CD14-positive monocyte (primary cell): ENCODE measurements around the gene PIP4K2C. TPM values are rescaled to one million over a fixed set of nuclear protein-coding genes. Genes with fewer than 3 reads are reported as not detected.
A peak's percentile ranks its signal among the peaks of the same experiment; 100 is the strongest.

Experiments used
- DNase-seq, 3 donors: peaks; one replicate each; pipeline ENCODE4 v3.0.0-alpha.2; 2011 to 2022
- H2AFZ ChIP-seq: 2 replicates; pipeline ENCODE4 v1.6.0; 2012; ENCODE audit warnings: mild to moderate bottlenecking, low read depth, low read length, inconsistent platforms; ENCODE audit not compliant: insufficient read depth, poor library complexity, severe bottlenecking
- H3K27ac ChIP-seq, 2 donors: 1 replicate in 1 of 2; 2 replicates in 1 of 2; pipeline ENCODE4 v1.5.1; 2012 to 2013; ENCODE audit warnings: low read length in 2 of 2, control low read depth in 1 of 2, inconsistent platforms in 1 of 2, low read depth in 1 of 2, mild to moderate bottlenecking in 1 of 2
- H3K27me3 ChIP-seq, 2 donors: one replicate each; pipeline versions ENCODE4 v1.6.0 to v1.6.1; 2011 to 2013; ENCODE audit warnings: low read length in 2 of 2; ENCODE audit not compliant: control insufficient read depth in 2 of 2, insufficient read depth in 2 of 2
- H3K36me3 ChIP-seq, 2 donors: replicated peaks in 1 of 2; 1 replicate in 1 of 2; 2 replicates in 1 of 2; pipeline versions ENCODE4 v1.5.1 to v1.6.1; 2012 to 2013; ENCODE audit warnings: low read length in 2 of 2, control low read depth in 1 of 2, inconsistent platforms in 1 of 2, mild to moderate bottlenecking in 1 of 2; ENCODE audit not compliant: insufficient read depth in 2 of 2, control insufficient read depth in 1 of 2
- H3K4me1 ChIP-seq, 2 donors: 1 replicate in 1 of 2; 2 replicates in 1 of 2; pipeline versions ENCODE4 v1.5.1 to v1.6.1; 2012 to 2013; ENCODE audit warnings: low read length in 2 of 2, control low read depth in 1 of 2, inconsistent platforms in 1 of 2, mild to moderate bottlenecking in 1 of 2, moderate library complexity in 1 of 2; ENCODE audit not compliant: insufficient read depth in 2 of 2, control insufficient read depth in 1 of 2
- H3K4me2 ChIP-seq: replicated peaks from 2 replicates; pipeline ENCODE3; 2012; ENCODE audit warnings: low read length, moderate library complexity, mild to moderate bottlenecking; ENCODE audit not compliant: poor library complexity, severe bottlenecking; ENCODE audit errors: extremely low read depth
- H3K4me3 ChIP-seq, 3 experiments: fragments of 200-600 bp in 1 of 3; sonication (generic) in 1 of 3; replicated peaks in 1 of 3; 1 replicate in 2 of 3; 2 replicates in 1 of 3; pipeline ENCODE4 v1.5.1; 2011 to 2013; ENCODE audit warnings: low read length in 3 of 3, mild to moderate bottlenecking in 3 of 3, control low read depth in 2 of 3, low read depth in 2 of 3, inconsistent platforms in 1 of 3, moderate library complexity in 1 of 3
- H3K79me2 ChIP-seq: 2 replicates; pipeline ENCODE4 v1.6.0; 2012; ENCODE audit warnings: mild to moderate bottlenecking, control low read depth, inconsistent platforms, low read length, moderate library complexity; ENCODE audit not compliant: insufficient read depth
- H3K9ac ChIP-seq: 2 replicates; pipeline ENCODE4 v1.6.0; 2017; ENCODE audit warnings: low read length, mild to moderate bottlenecking; ENCODE audit not compliant: insufficient read depth, poor library complexity, severe bottlenecking
- H3K9me3 ChIP-seq, 2 donors: replicated peaks in 1 of 2; 1 replicate in 1 of 2; 2 replicates in 1 of 2; pipeline versions ENCODE4 v1.5.1 to v1.6.1; 2012 to 2013; ENCODE audit warnings: low read length in 2 of 2, control low read depth in 1 of 2; ENCODE audit not compliant: control insufficient read depth in 1 of 2, insufficient read depth in 1 of 2
- H4K20me1 ChIP-seq: 2 replicates; pipeline ENCODE4 v1.6.0; 2012; ENCODE audit warnings: mild to moderate bottlenecking, low read length, control low read depth, moderate library complexity; ENCODE audit not compliant: insufficient read depth
- H3K27ac Mint-ChIP-seq, 7 donors: one replicate each; pipeline ENCODE4 v1.8.0; 2020; ENCODE audit warnings: mild to moderate bottlenecking in 7 of 7, mixed read lengths in 7 of 7, moderate library complexity in 6 of 7, inconsistent platforms in 2 of 7
- H3K27me3 Mint-ChIP-seq, 3 donors: one replicate each; pipeline ENCODE4 v1.8.0; 2021 to 2022; ENCODE audit warnings: low read depth in 3 of 3, mild to moderate bottlenecking in 3 of 3, mixed read lengths in 3 of 3, moderate library complexity in 3 of 3, inconsistent platforms in 1 of 3
- H3K36me3 Mint-ChIP-seq, 2 donors: one replicate each; pipeline ENCODE4 v1.8.0; 2020; ENCODE audit warnings: mixed read lengths in 2 of 2, inconsistent platforms in 1 of 2, mild to moderate bottlenecking in 1 of 2
- H3K4me1 Mint-ChIP-seq: one replicate; pipeline ENCODE4 v1.8.0; 2020; ENCODE audit warnings: mild to moderate bottlenecking, mixed read lengths
- H3K4me3 Mint-ChIP-seq, 2 donors: one replicate each; pipeline ENCODE4 v1.8.0; 2020; ENCODE audit warnings: mild to moderate bottlenecking in 2 of 2, mixed read lengths in 2 of 2, moderate library complexity in 1 of 2
- H3K9me3 Mint-ChIP-seq, 7 donors: one replicate each; pipeline ENCODE4 v1.8.0; 2020 to 2022; ENCODE audit warnings: mixed read lengths in 7 of 7, mild to moderate bottlenecking in 6 of 7, moderate library complexity in 6 of 7, inconsistent platforms in 2 of 7
- CTCF ChIP-seq: fragments of 200-600 bp; IDR thresholded peaks from one replicate; pipeline ENCODE4 v1.8.0; 2022; ENCODE audit warnings: antibody characterized with exemption, mild to moderate bottlenecking
- WGBS: methylation state at CpG from one replicate; pipeline ENCODE4 v1.1.5; 2013; ENCODE audit warnings: missing lambda C conversion rate; ENCODE audit not compliant: insufficient coverage; 5-methylcytosine and 5-hydroxymethylcytosine counted together
- intact Hi-C, 2 donors: fragments of 100-400 bp; cut with micrococcal nuclease; formaldehyde crosslinking; loops; one replicate each; pipeline versions ENCODE4 v1.15.0 to v1.15.1; 2023
- polyA minus RNA-seq: library from RNA; depleted of rRNA, polyadenylated mRNA; stranded (reverse); fragments of >200 nt; gene quantifications from 2 replicates; pipeline ENCODE4 v1.2.3, GENCODE V29; 2012
- polyA plus RNA-seq, 3 donors: library from polyadenylated mRNA; depleted of rRNA in 1 of 3; unstranded in 2 of 3; stranded (reverse) in 1 of 3; fragments of 300-500 nt in 2 of 3; fragments of >200 nt in 1 of 3; fragmentation: Illumina TruSeq in 2 of 3; gene quantifications; 1 replicate in 2 of 3; 2 replicates in 1 of 3; pipeline ENCODE4 v1.2.3, GENCODE V29; 2012 to 2021
- total RNA-seq, 12 experiments: library from RNA in 1 of 12; stranded (reverse) in 1 of 12; fragments of 120-200 nt in 1 of 12; gene quantifications; one replicate each; pipeline ENCODE4 v1.2.4 and lab custom pipeline; 2013 to 2026; ENCODE audit warnings: mixed read lengths in 6 of 12, inconsistent platforms in 1 of 12

The PIP4K2C gene
- total RNA-seq (2013): 10.4 TPM
- polyA plus RNA-seq (10 to 100 TPM; 12.3 to 18.6 (median 16.9) TPM), polyA minus RNA-seq (4.4 and 4.5 TPM in 2 replicates), total RNA-seq (lab: John Stamatoyannopoulos, UW) (1.6 to 13.1 (median 8.4) reads per million in 11 experiments)

- Mint-ChIP-seq H3K27ac (peak within 1 kb of the TSS in 5 of 7 donors; percentile 45 to 86 (median 74)), H3K4me3 (peak within 1 kb of the TSS; percentile 90 to 95), H3K36me3 (peaks cover 18 to 21% of the 10 kb centered on the region in 2 donors), H3K4me1 (peaks cover 25% of the 10 kb centered on the region), H3K27me3 (peaks cover 2 to 9% (median 7%) of the 10 kb centered on the region in 3 donors), H3K9me3 (no peaks in the 10 kb centered on the region)
- Histone ChIP-seq H3K79me2 (peaks cover 4% of the 10 kb centered on the region), H3K4me2 (peak within 1 kb of the TSS; percentile 90), H3K4me3 (peak within 1 kb of the TSS; percentile 81 to 95 (median 89)), H2AFZ (peak within 1 kb of the TSS; percentile 98), H3K27ac (peak within 1 kb of the TSS; percentile 25 to 73), H3K9me3 (no peaks in the 10 kb centered on the region), H3K4me1 (peaks cover 16 to 21% of the 10 kb centered on the region in 2 donors), H3K27me3 (peaks cover 5 to 11% of the 10 kb centered on the region in 2 donors), H3K9ac (peak within 1 kb of the TSS; percentile 72), H4K20me1 (no peaks in the 10 kb centered on the region), H3K36me3 (peaks cover 10 to 22% of the 10 kb centered on the region in 2 donors)
- TF ChIP-seq CTCF: no peak
- intact Hi-C loops: no loop called here
- DNase-seq: peak; percentile 37 to 70 (median 60)
- WGBS: 1% methylated on average over 68 of the region's 69 CpGs
Measured at GRCh38 chr12:57590864-57591781, at the start of gene PIP4K2C. Gene PIP4K2C (plus strand): TSS chr12:57591192. CDS start chr12:57591290, 98 bp downstream.

GRCh38 chr12:57541717-57542116 lies 49.3 kb upstream of the PIP4K2C start:
- no peak for TF ChIP-seq CTCF
- Histone ChIP-seq H4K20me1 (peaks cover 19% of the 10 kb centered on the region), H3K27me3 (no peaks in the 10 kb centered on the region), H3K4me1 (peaks cover 14 to 22% of the 10 kb centered on the region in 2 donors), H3K79me2 (peaks cover 24% of the 10 kb centered on the region), H3K4me2 (no peak overlapping the region), H3K27ac (no peak overlapping the region), H3K36me3 (peaks cover 27 to 64% of the 10 kb centered on the region in 2 donors), H3K4me3 (no peak overlapping the region), H3K9ac (no peak overlapping the region), H3K9me3 (no peaks in the 10 kb centered on the region), H2AFZ (no peak overlapping the region)
- Mint-ChIP-seq H3K4me1 (peaks cover 27% of the 10 kb centered on the region), H3K27me3 (peaks cover 0 to 1% (median 0%) of the 10 kb centered on the region in 3 donors), H3K9me3 (no peaks in the 10 kb centered on the region), H3K4me3 (no peak overlapping the region), H3K27ac (no peak overlapping the region), H3K36me3 (peaks cover 52 to 58% of the 10 kb centered on the region in 2 donors)
- 100% methylated on average over 1 of the region's 2 CpGs for WGBS
- intact Hi-C loops: loop anchor here (10.0 kb wide), 2 partner anchors 67 to 213 kb away; partner anchors contain the start of genes ARHGAP9 (in 1 of the 2), CDK4 (in 1 of the 2) and MARCHF9 (in 1 of the 2)
- no peak for DNase-seq
